Urinary bladder (tissue), 4 donors: ENCODE results near the gene PFAS. TPM values are rescaled to one million over a fixed set of nuclear protein-coding genes. Genes with fewer than 3 reads are reported as not detected.
A peak's percentile ranks its signal among the peaks of the same experiment; 100 is the strongest.
"Not testable (repeated sequence)": the region's sequence is repeated elsewhere in the genome, so short reads cannot be mapped to it uniquely, and the experiment has no call there.

ENCODE experiments used
- DNase-seq: peaks from one replicate; pipeline ENCODE4 v3.0.0-alpha.2; 2015; ENCODE audit errors: extremely low spot score
- H3K27ac ChIP-seq: one replicate; pipeline ENCODE4 v1.5.1; 2013; ENCODE audit warnings: low read depth, mild to moderate bottlenecking, moderate library complexity
- H3K36me3 ChIP-seq: one replicate; pipeline ENCODE4 v1.6.1; 2013; ENCODE audit warnings: mild to moderate bottlenecking, moderate library complexity; ENCODE audit not compliant: insufficient read depth
- H3K4me1 ChIP-seq: one replicate; pipeline ENCODE4 v1.6.1; 2013; ENCODE audit warnings: mild to moderate bottlenecking, moderate library complexity; ENCODE audit not compliant: insufficient read depth
- H3K4me3 ChIP-seq: one replicate; pipeline ENCODE4 v1.5.1; 2013; ENCODE audit warnings: low read depth, low read length
- WGBS: extraction: QIAGEN DNeasy Blood & Tissue Kit; methylation state at CpG from one replicate; pipeline ENCODE4 v1.1.7; 2013; 5-methylcytosine and 5-hydroxymethylcytosine counted together
- polyA plus RNA-seq: library from polyadenylated mRNA; stranded (reverse); fragments of 200-250 nt; gene quantifications from one replicate; pipeline ENCODE4 v1.2.3, GENCODE V29; 2013
- total RNA-seq: library from RNA; depleted of rRNA; stranded (reverse); fragments of >200 nt; gene quantifications from one replicate; pipeline ENCODE4 v1.2.3, GENCODE V29; 2014
- donor health status: healthy with polysubstance abuse.
- donor health status: healthy.

Gene PFAS
- total and polyA plus RNA-seq, 2 donors = 13.1 to 13.6 TPM

DNA sequence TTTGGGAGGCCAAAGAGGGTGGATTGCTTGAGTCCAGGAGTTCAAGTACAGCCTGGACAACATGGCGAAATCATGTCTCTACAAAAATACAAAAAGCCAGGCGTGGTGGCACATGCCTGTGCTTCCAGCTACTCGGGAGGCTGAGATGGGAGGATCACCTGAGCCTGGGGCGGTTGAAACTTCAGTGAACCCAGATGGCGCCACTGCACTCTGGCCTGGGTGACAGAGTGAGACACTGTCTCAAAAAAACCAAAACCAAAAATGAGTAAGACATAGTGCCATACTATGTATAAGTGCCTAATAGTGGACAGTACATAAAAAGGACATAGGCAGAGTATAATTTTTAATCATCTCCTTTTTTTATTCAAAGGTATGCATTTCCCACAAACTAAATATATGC is 5.3 kb upstream of the PFAS start:
- DNase-seq = no peak
- H3K27ac ChIP-seq = no peak overlapping the region
- peaks cover 1% of the 10 kb centered on the region for H3K36me3 ChIP-seq
- no peak overlapping the region for H3K4me3 ChIP-seq
- H3K4me1 ChIP-seq = no peaks in the 10 kb centered on the region
- 95% methylated on average over 5 of the region's 5 CpGs for WGBS

GRCh38 chr17:8244768-8245167 is 4.3 kb upstream of the PFAS start:
- Histone ChIP-seq H3K4me1 (peaks cover 2% of the 10 kb centered on the region), H3K36me3 (peaks cover 1% of the 10 kb centered on the region), H3K4me3 (no peak overlapping the region), H3K27ac (no peak overlapping the region)
- no peak for DNase-seq
- 98% methylated on average over 8 of the region's 8 CpGs for WGBS

DNA sequence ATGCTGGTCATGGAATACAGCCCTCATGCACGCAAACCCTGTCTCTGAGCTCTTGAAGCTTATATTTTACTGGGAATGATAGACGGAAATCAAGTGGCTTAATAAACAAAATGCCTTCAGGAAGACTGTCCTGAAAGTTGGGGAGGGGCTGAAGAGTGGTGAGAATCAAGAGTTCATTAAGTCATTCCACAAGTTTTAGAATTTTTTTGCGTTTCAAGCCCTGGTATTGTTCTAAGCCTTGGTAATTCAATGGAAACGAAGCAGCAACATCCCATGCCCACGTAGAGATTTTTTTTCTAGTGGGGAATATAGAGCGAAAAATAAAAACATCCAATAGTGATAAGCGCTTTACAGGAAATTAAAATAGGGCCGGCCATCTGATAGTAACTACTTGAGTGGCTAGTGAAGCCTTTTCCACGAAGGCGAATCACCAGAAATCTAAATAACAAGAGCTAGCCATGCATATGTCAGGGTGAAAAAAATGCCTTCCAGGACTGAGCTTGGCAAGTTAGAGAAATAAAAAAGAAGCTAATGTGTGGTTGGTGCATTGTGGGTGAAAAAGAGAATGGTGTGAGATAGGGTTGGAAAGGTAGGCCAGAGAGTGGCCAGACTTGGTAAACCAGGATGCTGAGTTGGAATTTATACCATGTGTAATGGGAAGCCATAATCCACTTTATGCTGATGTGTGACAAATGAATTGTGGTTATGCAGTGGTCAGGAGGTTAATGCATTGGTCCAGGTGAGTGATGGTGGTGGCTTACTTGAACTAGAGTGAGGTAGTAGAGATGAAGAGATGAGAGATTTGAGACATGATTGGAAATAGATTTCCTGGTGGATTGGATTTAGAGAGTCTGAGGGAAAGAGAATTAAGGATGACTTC is 772 bp downstream of the PFAS start:
- peak overlapping the region; percentile 85 for H3K4me3 ChIP-seq
- DNase-seq = no peak
- 11% methylated on average over 10 of the region's 10 CpGs for WGBS
- peaks cover 2% of the 10 kb centered on the region for H3K4me1 ChIP-seq
- no peak overlapping the region for H3K27ac ChIP-seq
- H3K36me3 ChIP-seq = no peaks in the 10 kb centered on the region

- H3K27ac ChIP-seq, H3K4me3 ChIP-seq, DNase-seq, H3K36me3 ChIP-seq, H3K4me1 ChIP-seq: not testable (repeated sequence)
- WGBS = 85% methylated on average over 2 of the region's 2 CpGs
Observed at GRCh38 chr17:8251411-8251810, 2.3 kb downstream of the PFAS start.

GRCh38 chr17:8253801-8254200 is 4.7 kb downstream of the PFAS start:
- Histone ChIP-seq H3K36me3 (no peaks in the 10 kb centered on the region), H3K4me3 (no peak overlapping the region), H3K27ac (no peak overlapping the region), H3K4me1 (peaks cover 2% of the 10 kb centered on the region)
- DNase-seq = no peak
- 72% methylated on average over 8 of the region's 8 CpGs for WGBS

GRCh38 chr17:8254881-8255280 is 5.8 kb downstream of the PFAS start:
- no peak overlapping the region for H3K27ac ChIP-seq
- H3K36me3 ChIP-seq = no peaks in the 10 kb centered on the region
- no peak for DNase-seq
- H3K4me1 ChIP-seq = no peaks in the 10 kb centered on the region
- 94% methylated on average over 11 of the region's 11 CpGs for WGBS
- no peak overlapping the region for H3K4me3 ChIP-seq

GRCh38 chr17:8255499-8255898 is 6.4 kb downstream of the PFAS start:
- Histone ChIP-seq H3K4me1 (no peaks in the 10 kb centered on the region), H3K27ac (no peak overlapping the region), H3K4me3 (no peak overlapping the region), H3K36me3 (no peaks in the 10 kb centered on the region)
- 94% methylated on average over 9 of the region's 9 CpGs for WGBS
- no peak for DNase-seq

DNA sequence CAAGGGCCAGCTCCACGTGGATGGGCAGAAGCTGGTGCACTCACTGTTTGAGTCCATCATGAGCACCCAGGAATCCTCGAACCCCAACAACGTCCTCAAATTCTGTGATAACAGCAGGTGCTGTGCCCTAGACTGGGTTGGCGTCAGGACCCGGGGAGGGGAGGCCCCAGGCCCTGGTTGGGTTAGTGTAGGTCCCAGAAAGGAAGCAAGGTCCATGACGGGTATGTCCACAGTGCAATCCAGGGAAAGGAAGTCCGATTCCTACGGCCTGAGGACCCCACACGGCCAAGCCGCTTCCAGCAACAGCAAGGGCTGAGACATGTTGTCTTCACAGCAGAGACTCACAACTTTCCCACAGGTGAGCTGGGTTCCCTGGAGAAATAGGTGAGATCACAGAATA is 7.2 kb downstream of the PFAS start:
- H3K4me3 ChIP-seq = no peak overlapping the region
- 94% methylated on average over 10 of the region's 10 CpGs for WGBS
- no peaks in the 10 kb centered on the region for H3K4me1 ChIP-seq
- no peak overlapping the region for H3K27ac ChIP-seq
- DNase-seq = no peak
- no peaks in the 10 kb centered on the region for H3K36me3 ChIP-seq

GRCh38 chr17:8256691-8257090 is 7.6 kb downstream of the PFAS start:
- Histone ChIP-seq H3K27ac (no peak overlapping the region), H3K4me3 (no peak overlapping the region), H3K36me3 (no peaks in the 10 kb centered on the region), H3K4me1 (no peaks in the 10 kb centered on the region)
- no peak for DNase-seq
- 98% methylated on average over 6 of the region's 6 CpGs for WGBS

DNA sequence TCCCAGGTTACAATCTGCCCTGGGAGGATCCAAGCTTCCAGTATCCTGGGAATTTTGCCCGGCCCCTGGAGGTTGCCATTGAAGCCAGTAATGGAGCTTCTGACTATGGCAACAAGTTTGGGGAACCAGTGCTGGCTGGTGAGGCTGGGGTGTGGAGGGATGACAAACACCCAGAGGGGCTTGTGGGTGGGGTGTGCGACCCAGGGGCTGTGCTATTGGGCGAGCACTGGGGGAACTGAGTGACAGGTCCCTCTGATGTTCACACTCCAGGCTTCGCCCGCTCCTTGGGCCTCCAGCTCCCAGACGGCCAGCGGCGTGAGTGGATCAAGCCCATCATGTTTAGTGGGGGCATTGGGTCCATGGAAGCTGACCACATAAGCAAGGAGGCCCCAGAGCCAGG is 8.7 kb downstream of the PFAS start:
- H3K4me3 ChIP-seq = no peak overlapping the region
- no peak overlapping the region for H3K27ac ChIP-seq
- no peaks in the 10 kb centered on the region for H3K36me3 ChIP-seq
- 95% methylated on average over 8 of the region's 8 CpGs for WGBS
- no peak for DNase-seq
- no peaks in the 10 kb centered on the region for H3K4me1 ChIP-seq

- 97% methylated on average over 10 of the region's 10 CpGs for WGBS
- Histone ChIP-seq H3K4me1 (no peaks in the 10 kb centered on the region), H3K27ac (no peak overlapping the region), H3K4me3 (no peak overlapping the region), H3K36me3 (peaks cover 2% of the 10 kb centered on the region)
- DNase-seq = no peak
Observed at GRCh38 chr17:8264320-8264719, 15.2 kb downstream of the PFAS start.

DNA sequence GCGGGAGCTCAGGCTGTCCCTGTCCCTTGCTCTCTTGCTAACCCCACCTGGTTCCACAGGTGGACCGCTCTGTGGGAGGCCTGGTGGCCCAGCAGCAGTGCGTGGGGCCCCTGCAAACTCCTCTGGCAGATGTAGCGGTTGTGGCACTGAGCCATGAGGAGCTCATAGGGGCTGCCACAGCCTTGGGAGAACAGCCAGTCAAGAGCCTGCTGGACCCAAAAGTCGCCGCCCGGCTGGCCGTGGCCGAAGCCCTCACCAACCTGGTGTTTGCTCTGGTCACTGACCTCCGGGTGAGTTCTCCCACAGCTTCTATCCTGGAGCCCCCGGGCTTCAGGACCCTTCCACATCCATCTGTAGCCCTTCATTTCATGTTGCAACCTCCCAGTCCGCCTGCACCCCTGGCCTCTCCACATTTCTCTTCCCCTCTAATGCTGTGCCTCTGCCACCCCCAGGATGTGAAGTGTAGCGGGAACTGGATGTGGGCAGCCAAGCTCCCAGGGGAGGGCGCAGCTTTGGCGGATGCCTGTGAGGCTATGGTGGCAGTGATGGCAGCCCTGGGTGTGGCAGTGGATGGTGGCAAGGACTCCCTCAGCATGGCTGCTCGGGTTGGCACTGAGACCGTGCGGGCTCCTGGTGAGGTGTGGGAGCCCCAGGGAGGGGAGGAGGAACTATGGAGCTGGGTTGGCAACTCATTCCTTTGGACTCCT is 15.9 kb downstream of the PFAS start:
- H3K36me3 ChIP-seq = peaks cover 2% of the 10 kb centered on the region
- DNase-seq = no peak
- WGBS = 95% methylated on average over 18 of the region's 18 CpGs
- no peak overlapping the region for H3K4me3 ChIP-seq
- no peak overlapping the region for H3K27ac ChIP-seq
- H3K4me1 ChIP-seq = no peaks in the 10 kb centered on the region

DNA sequence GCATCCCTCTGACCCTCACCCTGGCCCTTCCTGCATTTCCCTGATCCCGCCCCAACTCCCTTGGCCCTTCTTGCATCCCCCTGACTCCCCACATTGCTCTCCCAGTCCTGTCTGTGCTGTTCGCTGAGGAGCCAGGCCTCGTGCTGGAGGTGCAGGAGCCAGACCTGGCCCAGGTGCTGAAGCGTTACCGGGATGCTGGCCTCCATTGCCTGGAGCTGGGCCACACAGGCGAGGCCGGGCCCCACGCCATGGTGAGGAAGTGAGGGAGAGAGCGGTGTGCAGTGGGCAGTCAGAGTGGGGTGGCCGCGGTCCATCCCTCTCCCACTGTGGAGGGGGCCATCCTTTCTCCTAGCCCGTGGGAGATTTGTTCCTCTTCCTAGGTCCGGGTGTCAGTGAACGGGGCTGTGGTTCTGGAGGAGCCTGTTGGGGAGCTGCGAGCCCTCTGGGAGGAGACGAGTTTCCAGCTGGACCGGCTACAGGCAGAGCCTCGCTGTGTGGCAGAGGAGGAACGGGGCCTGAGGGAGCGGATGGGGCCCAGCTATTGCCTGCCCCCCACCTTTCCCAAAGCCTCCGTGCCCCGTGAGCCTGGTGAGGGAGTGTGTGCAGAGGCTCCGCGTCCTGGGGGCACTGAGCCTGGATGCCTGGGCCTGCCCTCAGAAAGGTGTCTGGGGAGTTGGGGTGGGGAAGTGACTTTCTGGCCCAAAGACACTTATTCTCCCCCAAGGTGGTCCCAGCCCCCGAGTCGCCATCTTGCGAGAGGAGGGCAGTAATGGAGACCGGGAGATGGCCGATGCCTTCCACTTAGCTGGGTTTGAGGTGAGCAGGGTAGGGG is 17.8 kb downstream of the PFAS start:
- no peak overlapping the region for H3K4me3 ChIP-seq
- DNase-seq = no peak
- 94% methylated on average over 29 of the region's 29 CpGs for WGBS
- H3K4me1 ChIP-seq = no peaks in the 10 kb centered on the region
- no peak overlapping the region for H3K27ac ChIP-seq
- H3K36me3 ChIP-seq = peaks cover 2% of the 10 kb centered on the region
